Measurements from ENCODE around the gene PLCH2.

DNA sequence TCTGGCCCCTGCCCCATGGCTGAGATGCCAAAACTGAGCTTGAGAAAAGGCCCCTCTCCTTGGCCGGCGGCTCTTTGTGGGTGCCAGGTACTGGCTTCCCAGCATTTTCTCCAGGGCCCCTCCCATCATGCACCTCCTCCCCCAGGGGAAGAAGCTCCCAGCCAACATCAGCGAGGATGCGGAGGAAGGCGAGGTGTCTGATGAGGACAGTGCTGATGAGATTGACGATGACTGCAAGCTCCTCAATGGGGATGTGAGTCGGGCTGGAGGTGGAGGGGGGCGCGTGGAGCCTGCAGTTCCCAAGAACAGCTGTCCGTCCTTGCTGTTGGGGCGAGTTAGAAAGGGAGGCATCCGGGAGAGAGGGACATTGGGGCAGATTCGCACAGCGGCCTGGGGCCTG is 13.5 kb downstream of the PLCH2 start:
- TF ChIP-seq, protein P1, sequence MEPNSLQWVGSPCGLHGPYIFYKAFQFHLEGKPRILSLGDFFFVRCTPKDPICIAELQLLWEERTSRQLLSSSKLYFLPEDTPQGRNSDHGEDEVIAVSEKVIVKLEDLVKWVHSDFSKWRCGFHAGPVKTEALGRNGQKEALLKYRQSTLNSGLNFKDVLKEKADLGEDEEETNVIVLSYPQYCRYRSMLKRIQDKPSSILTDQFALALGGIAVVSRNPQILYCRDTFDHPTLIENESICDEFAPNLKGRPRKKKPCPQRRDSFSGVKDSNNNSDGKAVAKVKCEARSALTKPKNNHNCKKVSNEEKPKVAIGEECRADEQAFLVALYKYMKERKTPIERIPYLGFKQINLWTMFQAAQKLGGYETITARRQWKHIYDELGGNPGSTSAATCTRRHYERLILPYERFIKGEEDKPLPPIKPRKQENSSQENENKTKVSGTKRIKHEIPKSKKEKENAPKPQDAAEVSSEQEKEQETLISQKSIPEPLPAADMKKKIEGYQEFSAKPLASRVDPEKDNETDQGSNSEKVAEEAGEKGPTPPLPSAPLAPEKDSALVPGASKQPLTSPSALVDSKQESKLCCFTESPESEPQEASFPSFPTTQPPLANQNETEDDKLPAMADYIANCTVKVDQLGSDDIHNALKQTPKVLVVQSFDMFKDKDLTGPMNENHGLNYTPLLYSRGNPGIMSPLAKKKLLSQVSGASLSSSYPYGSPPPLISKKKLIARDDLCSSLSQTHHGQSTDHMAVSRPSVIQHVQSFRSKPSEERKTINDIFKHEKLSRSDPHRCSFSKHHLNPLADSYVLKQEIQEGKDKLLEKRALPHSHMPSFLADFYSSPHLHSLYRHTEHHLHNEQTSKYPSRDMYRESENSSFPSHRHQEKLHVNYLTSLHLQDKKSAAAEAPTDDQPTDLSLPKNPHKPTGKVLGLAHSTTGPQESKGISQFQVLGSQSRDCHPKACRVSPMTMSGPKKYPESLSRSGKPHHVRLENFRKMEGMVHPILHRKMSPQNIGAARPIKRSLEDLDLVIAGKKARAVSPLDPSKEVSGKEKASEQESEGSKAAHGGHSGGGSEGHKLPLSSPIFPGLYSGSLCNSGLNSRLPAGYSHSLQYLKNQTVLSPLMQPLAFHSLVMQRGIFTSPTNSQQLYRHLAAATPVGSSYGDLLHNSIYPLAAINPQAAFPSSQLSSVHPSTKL (CRISPR knock-in tag; IDR thresholded peaks at IDR 0.05) = no peak
- TF ChIP-seq, protein P2, sequence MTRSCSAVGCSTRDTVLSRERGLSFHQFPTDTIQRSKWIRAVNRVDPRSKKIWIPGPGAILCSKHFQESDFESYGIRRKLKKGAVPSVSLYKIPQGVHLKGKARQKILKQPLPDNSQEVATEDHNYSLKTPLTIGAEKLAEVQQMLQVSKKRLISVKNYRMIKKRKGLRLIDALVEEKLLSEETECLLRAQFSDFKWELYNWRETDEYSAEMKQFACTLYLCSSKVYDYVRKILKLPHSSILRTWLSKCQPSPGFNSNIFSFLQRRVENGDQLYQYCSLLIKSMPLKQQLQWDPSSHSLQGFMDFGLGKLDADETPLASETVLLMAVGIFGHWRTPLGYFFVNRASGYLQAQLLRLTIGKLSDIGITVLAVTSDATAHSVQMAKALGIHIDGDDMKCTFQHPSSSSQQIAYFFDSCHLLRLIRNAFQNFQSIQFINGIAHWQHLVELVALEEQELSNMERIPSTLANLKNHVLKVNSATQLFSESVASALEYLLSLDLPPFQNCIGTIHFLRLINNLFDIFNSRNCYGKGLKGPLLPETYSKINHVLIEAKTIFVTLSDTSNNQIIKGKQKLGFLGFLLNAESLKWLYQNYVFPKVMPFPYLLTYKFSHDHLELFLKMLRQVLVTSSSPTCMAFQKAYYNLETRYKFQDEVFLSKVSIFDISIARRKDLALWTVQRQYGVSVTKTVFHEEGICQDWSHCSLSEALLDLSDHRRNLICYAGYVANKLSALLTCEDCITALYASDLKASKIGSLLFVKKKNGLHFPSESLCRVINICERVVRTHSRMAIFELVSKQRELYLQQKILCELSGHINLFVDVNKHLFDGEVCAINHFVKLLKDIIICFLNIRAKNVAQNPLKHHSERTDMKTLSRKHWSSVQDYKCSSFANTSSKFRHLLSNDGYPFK (CRISPR knock-in tag; IDR thresholded peaks at IDR 0.05; ENCODE audit: borderline replicate concordance) = no peak
- TF ChIP-seq, protein P3, sequence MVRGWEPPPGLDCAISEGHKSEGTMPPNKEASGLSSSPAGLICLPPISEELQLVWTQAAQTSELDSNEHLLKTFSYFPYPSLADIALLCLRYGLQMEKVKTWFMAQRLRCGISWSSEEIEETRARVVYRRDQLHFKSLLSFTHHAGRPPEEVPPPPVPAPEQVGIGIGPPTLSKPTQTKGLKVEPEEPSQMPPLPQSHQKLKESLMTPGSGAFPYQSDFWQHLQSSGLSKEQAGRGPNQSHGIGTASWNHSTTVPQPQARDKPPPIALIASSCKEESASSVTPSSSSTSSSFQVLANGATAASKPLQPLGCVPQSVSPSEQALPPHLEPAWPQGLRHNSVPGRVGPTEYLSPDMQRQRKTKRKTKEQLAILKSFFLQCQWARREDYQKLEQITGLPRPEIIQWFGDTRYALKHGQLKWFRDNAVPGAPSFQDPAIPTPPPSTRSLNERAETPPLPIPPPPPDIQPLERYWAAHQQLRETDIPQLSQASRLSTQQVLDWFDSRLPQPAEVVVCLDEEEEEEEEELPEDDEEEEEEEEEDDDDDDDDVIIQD (CRISPR knock-in tag; IDR thresholded peaks at IDR 0.05; ENCODE audit: low read depth) = no peak
- TF ChIP-seq, protein P4, sequence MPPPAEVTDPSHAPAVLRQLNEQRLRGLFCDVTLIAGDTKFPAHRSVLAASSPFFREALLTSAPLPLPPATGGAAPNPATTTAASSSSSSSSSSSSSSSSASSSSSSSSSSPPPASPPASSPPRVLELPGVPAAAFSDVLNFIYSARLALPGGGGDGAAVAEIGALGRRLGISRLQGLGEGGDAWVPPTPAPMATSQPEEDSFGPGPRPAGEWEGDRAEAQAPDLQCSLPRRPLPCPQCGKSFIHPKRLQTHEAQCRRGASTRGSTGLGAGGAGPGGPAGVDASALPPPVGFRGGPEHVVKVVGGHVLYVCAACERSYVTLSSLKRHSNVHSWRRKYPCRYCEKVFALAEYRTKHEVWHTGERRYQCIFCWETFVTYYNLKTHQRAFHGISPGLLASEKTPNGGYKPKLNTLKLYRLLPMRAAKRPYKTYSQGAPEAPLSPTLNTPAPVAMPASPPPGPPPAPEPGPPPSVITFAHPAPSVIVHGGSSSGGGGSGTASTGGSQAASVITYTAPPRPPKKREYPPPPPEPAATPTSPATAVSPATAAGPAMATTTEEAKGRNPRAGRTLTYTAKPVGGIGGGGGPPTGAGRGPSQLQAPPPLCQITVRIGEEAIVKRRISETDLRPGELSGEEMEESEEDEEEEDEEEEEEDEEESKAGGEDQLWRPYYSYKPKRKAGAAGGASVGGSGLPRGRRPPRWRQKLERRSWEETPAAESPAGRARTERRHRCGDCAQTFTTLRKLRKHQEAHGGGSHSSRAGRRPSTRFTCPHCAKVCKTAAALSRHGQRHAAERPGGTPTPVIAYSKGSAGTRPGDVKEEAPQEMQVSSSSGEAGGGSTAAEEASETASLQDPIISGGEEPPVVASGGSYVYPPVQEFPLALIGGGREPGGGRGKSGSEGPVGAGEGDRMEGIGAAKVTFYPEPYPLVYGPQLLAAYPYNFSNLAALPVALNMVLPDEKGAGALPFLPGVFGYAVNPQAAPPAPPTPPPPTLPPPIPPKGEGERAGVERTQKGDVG (CRISPR knock-in tag; IDR thresholded peaks at IDR 0.05; ENCODE audit: borderline replicate concordance) = no peak
- no peak for TF ChIP-seq NFYB (CRISPR knock-in tag; IDR thresholded peaks at IDR 0.05)
- no peak for TF ChIP-seq MAZ (IDR thresholded peaks at IDR 0.05; ENCODE audit: borderline replicate concordance, low read depth, low read length)
- no peak for TF ChIP-seq MAZ (CRISPR knock-in tag; IDR thresholded peaks at IDR 0.05; ENCODE audit: low read depth)
- TF ChIP-seq, protein P5, sequence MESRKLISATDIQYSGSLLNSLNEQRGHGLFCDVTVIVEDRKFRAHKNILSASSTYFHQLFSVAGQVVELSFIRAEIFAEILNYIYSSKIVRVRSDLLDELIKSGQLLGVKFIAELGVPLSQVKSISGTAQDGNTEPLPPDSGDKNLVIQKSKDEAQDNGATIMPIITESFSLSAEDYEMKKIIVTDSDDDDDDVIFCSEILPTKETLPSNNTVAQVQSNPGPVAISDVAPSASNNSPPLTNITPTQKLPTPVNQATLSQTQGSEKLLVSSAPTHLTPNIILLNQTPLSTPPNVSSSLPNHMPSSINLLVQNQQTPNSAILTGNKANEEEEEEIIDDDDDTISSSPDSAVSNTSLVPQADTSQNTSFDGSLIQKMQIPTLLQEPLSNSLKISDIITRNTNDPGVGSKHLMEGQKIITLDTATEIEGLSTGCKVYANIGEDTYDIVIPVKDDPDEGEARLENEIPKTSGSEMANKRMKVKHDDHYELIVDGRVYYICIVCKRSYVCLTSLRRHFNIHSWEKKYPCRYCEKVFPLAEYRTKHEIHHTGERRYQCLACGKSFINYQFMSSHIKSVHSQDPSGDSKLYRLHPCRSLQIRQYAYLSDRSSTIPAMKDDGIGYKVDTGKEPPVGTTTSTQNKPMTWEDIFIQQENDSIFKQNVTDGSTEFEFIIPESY (CRISPR knock-in tag; IDR thresholded peaks at IDR 0.05) = no peak
- TF ChIP-seq, protein P6, sequence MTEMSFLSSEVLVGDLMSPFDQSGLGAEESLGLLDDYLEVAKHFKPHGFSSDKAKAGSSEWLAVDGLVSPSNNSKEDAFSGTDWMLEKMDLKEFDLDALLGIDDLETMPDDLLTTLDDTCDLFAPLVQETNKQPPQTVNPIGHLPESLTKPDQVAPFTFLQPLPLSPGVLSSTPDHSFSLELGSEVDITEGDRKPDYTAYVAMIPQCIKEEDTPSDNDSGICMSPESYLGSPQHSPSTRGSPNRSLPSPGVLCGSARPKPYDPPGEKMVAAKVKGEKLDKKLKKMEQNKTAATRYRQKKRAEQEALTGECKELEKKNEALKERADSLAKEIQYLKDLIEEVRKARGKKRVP (CRISPR knock-in tag; IDR thresholded peaks at IDR 0.05) = no peak

Measured in HepG2 (cell line).